ENCODE measurements around the gene STARD3. TPM values are rescaled to one million over a fixed set of nuclear protein-coding genes. Genes with fewer than 3 reads are reported as not detected.

The STARD3 gene
- polyA plus RNA-seq, 1 experiment: 43.3 TPM

- ChIA-PET POLR2A (no interaction called here), CTCF (interaction anchor here (0.6 to 7.4 kb wide), 12 partner anchors 11 to 137 kb away, joined by 3 to 62 read pairs (median 4); no protein-coding TSS in a partner anchor)
- no peak for DNase-seq (ENCODE audit: low read depth, low spot score)
- TF ChIP-seq CTCF (IDR thresholded peaks at IDR 0.05; ENCODE audit: low read depth, low read length): no peak
- no peaks in the 10 kb centered on the region for H3K9me3 ChIP-seq (ENCODE audit: control insufficient read depth, insufficient read depth, low read length)
- no peak overlapping the region for H3K27ac ChIP-seq (ENCODE audit: low read depth, low read length)
- H3K4me3 ChIP-seq (ENCODE audit: low read depth, low read length): no peak overlapping the region
- no peaks in the 10 kb centered on the region for H3K27me3 ChIP-seq (ENCODE audit: control insufficient read depth, insufficient read depth, low read length)
Observed at GRCh38 chr17:39653316-39653661, 16.3 kb downstream of the STARD3 start.

GRCh38 chr17:39653662-39654331, 16.9 kb downstream of the STARD3 start:
- no peak for DNase-seq (ENCODE audit: low read depth, low spot score)
- POLR2A ChIA-PET: no interaction called here
- CTCF ChIA-PET: interaction anchor here (0.6 to 7.4 kb wide), 17 partner anchors 8 to 137 kb away, joined by 3 to 62 read pairs (median 4); partner anchors contain the start of gene PGAP3

GRCh38 chr17:39655105-39655504, 18.2 kb downstream of the STARD3 start:
- no peak overlapping the region for H3K27ac ChIP-seq (ENCODE audit: low read depth, low read length)
- ChIA-PET POLR2A (interaction anchor here (0.8 kb wide), 1 partner anchor 9 kb away, joined by 3 read pairs; no protein-coding TSS in a partner anchor), CTCF (interaction anchor here (0.7 to 7.4 kb wide), 9 partner anchors 9 to 79 kb away, joined by 3 to 62 read pairs (median 8); no protein-coding TSS in a partner anchor)
- no peak overlapping the region for H3K4me3 ChIP-seq (ENCODE audit: low read depth, low read length)
- no peaks in the 10 kb centered on the region for H3K27me3 ChIP-seq (ENCODE audit: control insufficient read depth, insufficient read depth, low read length)
- no peak for DNase-seq (ENCODE audit: low read depth, low spot score)
- no peaks in the 10 kb centered on the region for H3K9me3 ChIP-seq (ENCODE audit: control insufficient read depth, insufficient read depth, low read length)
- TF ChIP-seq CTCF (IDR thresholded peaks at IDR 0.05; ENCODE audit: low read depth, low read length): no peak

More at GRCh38 chr17:39653662-39654331, 16.9 kb downstream of the STARD3 start:
- H3K4me3 ChIP-seq (ENCODE audit: low read depth, low read length): no peak overlapping the region
- TF ChIP-seq CTCF (IDR thresholded peaks at IDR 0.05; ENCODE audit: low read depth, low read length): peak; percentile 82
- no peaks in the 10 kb centered on the region for H3K9me3 ChIP-seq (ENCODE audit: control insufficient read depth, insufficient read depth, low read length)
- no peak overlapping the region for H3K27ac ChIP-seq (ENCODE audit: low read depth, low read length)
- no peaks in the 10 kb centered on the region for H3K27me3 ChIP-seq (ENCODE audit: control insufficient read depth, insufficient read depth, low read length)

GRCh38 chr17:39658346-39658745, 21.4 kb downstream of the STARD3 start:
- Histone ChIP-seq H3K27me3 (ENCODE audit: control insufficient read depth, insufficient read depth, low read length) (no peaks in the 10 kb centered on the region), H3K9me3 (ENCODE audit: control insufficient read depth, insufficient read depth, low read length) (no peaks in the 10 kb centered on the region; the same call in 1 of the 2 replicates), H3K4me3 (ENCODE audit: low read depth, low read length) (no peak overlapping the region), H3K27ac (ENCODE audit: low read depth, low read length) (no peak overlapping the region)
- ChIA-PET CTCF (no interaction called here), POLR2A (no interaction called here)
- TF ChIP-seq CTCF (IDR thresholded peaks at IDR 0.05; ENCODE audit: low read depth, low read length): no peak
- DNase-seq (ENCODE audit: low read depth, low spot score): no peak

GRCh38 chr17:39658760-39659159, 21.8 kb downstream of the STARD3 start:
- DNase-seq (ENCODE audit: low read depth, low spot score): no peak
- Histone ChIP-seq H3K4me3 (ENCODE audit: low read depth, low read length) (no peak overlapping the region), H3K9me3 (ENCODE audit: control insufficient read depth, insufficient read depth, low read length) (no peaks in the 10 kb centered on the region; the same call in 1 of the 2 replicates), H3K27ac (ENCODE audit: low read depth, low read length) (no peak overlapping the region), H3K27me3 (ENCODE audit: control insufficient read depth, insufficient read depth, low read length) (no peaks in the 10 kb centered on the region)
- no peak for TF ChIP-seq CTCF (IDR thresholded peaks at IDR 0.05; ENCODE audit: low read depth, low read length)
- ChIA-PET POLR2A (no interaction called here), CTCF (no interaction called here)

Measured in AG04450 (cell line).